H1 (cell line): ENCODE results near the gene AGR3. TPM values are rescaled to one million over a fixed set of nuclear protein-coding genes. Genes with fewer than 3 reads are reported as not detected.

Source experiments
- CTCF ChIA-PET: fragments of 300-600 bp; sonication (Branson Sonifier 250); formaldehyde crosslinking; loops from one replicate; lab custom pipeline; 2021; ENCODE audit not compliant: partially characterized antibody; lab: Charles Lee
- POLR2A ChIA-PET: fragments of 300-600 bp; sonication (Branson Sonifier 250); formaldehyde crosslinking; loops from one replicate; lab custom pipeline; 2021; ENCODE audit warnings: inconsistent platforms; ENCODE audit not compliant: partially characterized antibody; lab: Charles Lee
- DNase-seq, 2 experiments: peaks; one replicate each; pipeline versions ENCODE4 v3.0.0 to v3.0.0-alpha.2; 2010 to 2022; ENCODE audit warnings: low spot score in 2 of 2, low read depth in 1 of 2, mixed read lengths in 1 of 2
- FAIRE-seq: peaks from 2 replicates; lab custom pipeline; 2011; peaks lifted over from hg19 to GRCh38; lab: Jason Lieb, UNC
- H2AFZ ChIP-seq: 2 replicates; pipeline ENCODE4 v1.8.1; 2012; ENCODE audit warnings: low read length, inconsistent platforms
- H2AK5ac ChIP-seq: 2 replicates; pipeline ENCODE4 v1.6.1; 2013; ENCODE audit warnings: low read depth, low read length
- H2BK120ac ChIP-seq: replicated peaks from 2 replicates; pipeline ENCODE3; 2013; ENCODE audit warnings: low read depth, low read length, inconsistent platforms
- H2BK12ac ChIP-seq: 2 replicates; pipeline ENCODE4 v1.6.1; 2013; ENCODE audit warnings: low read depth, low read length
- H2BK15ac ChIP-seq: 2 replicates; pipeline ENCODE4 v1.6.1; 2013; ENCODE audit warnings: low read length
- H2BK20ac ChIP-seq: 2 replicates; pipeline ENCODE4 v1.6.1; 2013; ENCODE audit warnings: low read length
- H2BK5ac ChIP-seq: 2 replicates; pipeline ENCODE4 v1.6.1; 2013; ENCODE audit warnings: low read depth, low read length
- H3K14ac ChIP-seq: 2 replicates; pipeline ENCODE4 v1.6.1; 2013; ENCODE audit warnings: inconsistent platforms; ENCODE audit not compliant: insufficient read length
- H3K18ac ChIP-seq: 2 replicates; pipeline ENCODE4 v1.6.1; 2013; ENCODE audit warnings: low read length; ENCODE audit errors: extremely low read depth
- H3K23ac ChIP-seq: 2 replicates; pipeline ENCODE4 v1.6.1; 2013; ENCODE audit warnings: inconsistent platforms; ENCODE audit not compliant: insufficient read length
- H3K23me2 ChIP-seq: 2 replicates; pipeline ENCODE4 v1.6.1; 2013; ENCODE audit warnings: low read depth, low read length
- H3K27ac ChIP-seq: 2 replicates; pipeline ENCODE4 v1.6.1; 2011; ENCODE audit warnings: low read depth, low read length, inconsistent platforms
- H3K27me3 ChIP-seq, 4 experiments: replicated peaks in 1 of 4; 1 replicate in 1 of 4; 2 replicates in 3 of 4; pipeline versions ENCODE4 v1.6.1 to v1.8.1; 2011 to 2013; ENCODE audit warnings: low read length in 3 of 4, mild to moderate bottlenecking in 3 of 4, inconsistent platforms in 2 of 4, mixed read lengths in 2 of 4, moderate library complexity in 1 of 4; ENCODE audit not compliant: control insufficient read depth in 3 of 4, insufficient read depth in 3 of 4; ENCODE audit errors: extremely low read depth in 1 of 4
- H3K36me3 ChIP-seq, 4 experiments: 2 replicates each; pipeline versions ENCODE4 v1.6.1 to v1.8.1; 2011 to 2013; ENCODE audit warnings: mild to moderate bottlenecking in 4 of 4, low read length in 3 of 4, moderate library complexity in 2 of 4, control low read depth in 1 of 4, inconsistent platforms in 1 of 4; ENCODE audit not compliant: insufficient read depth in 4 of 4, control insufficient read depth in 2 of 4
- H3K4ac ChIP-seq: replicated peaks from 2 replicates; pipeline ENCODE3; 2013; ENCODE audit warnings: low read length, low read depth, mixed read lengths, inconsistent platforms; ENCODE audit not compliant: insufficient read length
- H3K4me1 ChIP-seq, 4 experiments: replicated peaks in 1 of 4; 1 replicate in 1 of 4; 2 replicates in 3 of 4; pipeline versions ENCODE4 v1.6.1 to v1.8.1; 2011 to 2013; ENCODE audit warnings: low read length in 3 of 4, inconsistent platforms in 2 of 4, mixed read lengths in 1 of 4; ENCODE audit not compliant: insufficient read depth in 4 of 4, control insufficient read depth in 3 of 4
- H3K4me2 ChIP-seq, 2 experiments: 2 replicates each; pipeline versions ENCODE4 v1.6.1 to v1.8.1; 2011 to 2013; ENCODE audit warnings: low read depth in 2 of 2, low read length in 2 of 2, control low read depth in 1 of 2, inconsistent platforms in 1 of 2, mild to moderate bottlenecking in 1 of 2; ENCODE audit not compliant: insufficient read depth in 1 of 2
- H3K4me3 ChIP-seq, 4 experiments: fragments of 200-600, 300-600 bp in 1 of 4; sonication (generic), shearing (Covaris generic), sonication (Bioruptor Twin) in 1 of 4; 2 replicates each; pipeline versions ENCODE4 v1.5.1 to v1.8.1; 2011 to 2016; ENCODE audit warnings: low read length in 4 of 4, low read depth in 3 of 4, control low read depth in 2 of 4, inconsistent platforms in 2 of 4, mild to moderate bottlenecking in 2 of 4, mixed read lengths in 1 of 4, moderate library complexity in 1 of 4; ENCODE audit not compliant: insufficient read depth in 2 of 4; ENCODE audit errors: extremely low read depth in 1 of 4
- H3K56ac ChIP-seq: replicated peaks from 2 replicates; pipeline ENCODE3; 2013; ENCODE audit warnings: low read depth, mild to moderate bottlenecking, mixed read lengths, low read length, inconsistent platforms; ENCODE audit not compliant: insufficient read length
- H3K79me1 ChIP-seq: 2 replicates; pipeline ENCODE4 v1.6.1; 2013; ENCODE audit warnings: low read depth, low read length, control low read depth
- H3K79me2 ChIP-seq, 2 experiments: 2 replicates each; pipeline versions ENCODE4 v1.6.1 to v1.8.1; 2012 to 2013; ENCODE audit warnings: low read length in 2 of 2, mild to moderate bottlenecking in 2 of 2, inconsistent platforms in 1 of 2; ENCODE audit not compliant: insufficient read depth in 2 of 2, control insufficient read depth in 1 of 2
- H3K9ac ChIP-seq, 4 experiments: replicated peaks in 1 of 4; 1 replicate in 1 of 4; 2 replicates in 3 of 4; pipeline versions ENCODE4 v1.6.1 to v1.8.1; 2011 to 2013; ENCODE audit warnings: low read depth in 3 of 4, low read length in 3 of 4, control low read depth in 2 of 4, mild to moderate bottlenecking in 2 of 4, moderate library complexity in 2 of 4, inconsistent platforms in 1 of 4; ENCODE audit errors: extremely low read depth in 1 of 4
- H3K9me3 ChIP-seq, 2 experiments: 2 replicates each; pipeline versions ENCODE4 v1.6.1 to v1.8.1; 2012 to 2013; ENCODE audit warnings: mild to moderate bottlenecking in 2 of 2, moderate library complexity in 2 of 2, control low read depth in 1 of 2, inconsistent platforms in 1 of 2, low read depth in 1 of 2, low read length in 1 of 2, mixed read lengths in 1 of 2; ENCODE audit not compliant: insufficient read depth in 2 of 2
- H4K20me1 ChIP-seq, 2 experiments: replicated peaks in 1 of 2; 2 replicates each; pipeline versions ENCODE3 to v1.8.1; 2011 to 2013; ENCODE audit warnings: inconsistent platforms in 2 of 2, low read length in 2 of 2, mild to moderate bottlenecking in 1 of 2; ENCODE audit not compliant: insufficient read depth in 2 of 2, control insufficient read depth in 1 of 2
- H4K5ac ChIP-seq: 2 replicates; pipeline ENCODE4 v1.6.1; 2013; ENCODE audit warnings: low read length, low read depth, mixed read lengths, inconsistent platforms; ENCODE audit not compliant: insufficient read length
- H4K8ac ChIP-seq: 2 replicates; pipeline ENCODE4 v1.8.0; 2013; ENCODE audit warnings: mild to moderate bottlenecking, moderate library complexity, low read length, inconsistent platforms; ENCODE audit not compliant: insufficient read depth; ENCODE audit errors: extremely low read depth
- H4K91ac ChIP-seq: replicated peaks from 2 replicates; pipeline ENCODE3; 2013; ENCODE audit warnings: low read length, mixed read lengths, inconsistent platforms; ENCODE audit not compliant: insufficient read length
- BRCA1 ChIP-seq: IDR thresholded peaks from 2 replicates; pipeline ENCODE4 v1.6.1; 2012; ENCODE audit warnings: low read depth, low read length, improper control_type of control experiment
- EZH2 ChIP-seq: fragments of 200-600 bp; sonication (generic); IDR thresholded peaks from 2 replicates; pipeline ENCODE4 v1.7.1; 2012; ENCODE audit warnings: low read depth, mild to moderate bottlenecking, moderate library complexity, low read length, inconsistent platforms; ENCODE audit not compliant: severe bottlenecking
- WGBS, 2 experiments: shearing (Covaris generic) in 1 of 2; methylation state at CpG; one replicate each; pipeline versions ENCODE4 v1.1.6 to v1.1.7; 2013 to 2015; ENCODE audit warnings: low lambda C conversion rate in 2 of 2, mixed read lengths in 2 of 2, inconsistent platforms in 1 of 2, low coverage in 1 of 2, missing lambda C conversion rate in 1 of 2; ENCODE audit not compliant: insufficient replicate concordance in 2 of 2, insufficient coverage in 1 of 2, insufficient read length in 1 of 2; ENCODE audit errors: extremely low coverage in 1 of 2, missing lambda C conversion rate in 1 of 2; 5-methylcytosine and 5-hydroxymethylcytosine counted together
- polyA plus RNA-seq, 7 experiments: library from polyadenylated mRNA; depleted of rRNA in 3 of 7; stranded (reverse) in 5 of 7; unstranded in 2 of 7; fragments of >200 nt in 5 of 7; fragments of 200-250 nt in 2 of 7; gene quantifications; 1 replicate in 5 of 7; 2 replicates in 1 of 7; 4 replicates in 1 of 7; pipeline versions ENCODE4 v1.2.1 to v1.2.3, GENCODE V29; 2011 to 2013; ENCODE audit warnings: missing spikeins in 2 of 7, mixed read lengths in 2 of 7
- total RNA-seq: library from RNA; stranded (reverse); fragmentation: NEBNext Ultra II Directional; extraction: Animal tissue kit (Norgen Biotek cat#: 25700); gene quantifications from 2 replicates; pipeline ENCODE4 v1.2.1, GENCODE V29; 2021

AGR3 gene
- total and polyA plus RNA-seq, 2 of the 8 experiments (the other 6 are each of a cell fraction or from before 2014, with no cell fraction given): not detected

DNA sequence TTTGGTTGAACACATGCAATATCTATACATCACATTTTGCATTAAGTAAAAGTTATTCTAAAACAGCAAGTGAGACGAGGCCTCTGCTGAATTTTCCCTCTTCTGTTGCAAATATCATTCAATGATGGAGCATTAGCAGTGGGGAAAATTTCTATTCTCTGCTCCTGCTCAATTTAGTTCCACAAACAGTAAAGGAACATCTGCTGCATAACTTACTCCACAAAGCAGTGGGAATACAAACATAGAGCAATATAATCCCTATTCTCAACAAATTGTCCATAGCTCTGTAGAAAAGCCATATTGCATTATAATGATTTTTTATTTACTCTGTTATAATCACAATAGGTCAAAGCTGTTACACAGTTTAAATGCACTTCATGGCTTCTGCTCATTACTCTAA lies 5.9 kb downstream of the AGR3 start:
- FAIRE-seq: no peak
- Histone ChIP-seq H4K20me1 (no peaks in the 10 kb centered on the region), H3K4me3 (no peak overlapping the region), H3K23me2 (no peaks in the 10 kb centered on the region), H4K8ac (no peak overlapping the region), H3K4ac (no peak overlapping the region), H3K79me1 (no peaks in the 10 kb centered on the region), H3K9me3 (no peaks in the 10 kb centered on the region), H3K14ac (no peak overlapping the region), H3K27me3 (no peaks in the 10 kb centered on the region), H2BK120ac (no peak overlapping the region), H3K9ac (no peak overlapping the region), H3K36me3 (no peaks in the 10 kb centered on the region), H2BK15ac (no peak overlapping the region), H3K4me1 (no peaks in the 10 kb centered on the region), H3K4me2 (no peak overlapping the region), H4K5ac (no peak overlapping the region), H3K56ac (no peak overlapping the region), H2BK12ac (no peak overlapping the region), H2BK20ac (no peak overlapping the region), H2AK5ac (no peak overlapping the region), H3K23ac (no peak overlapping the region), H3K79me2 (no peaks in the 10 kb centered on the region), H3K18ac (no peak overlapping the region), H2BK5ac (no peak overlapping the region), H2AFZ (no peak overlapping the region), H4K91ac (no peak overlapping the region), H3K27ac (no peak overlapping the region)
- WGBS, 2 experiments: 83% methylated on average over 1 of the region's 1 CpG; no CpG with 5 or more reads in 1 of the 2 experiments
- no peak for TF ChIP-seq EZH2
- no peak for TF ChIP-seq BRCA1
- ChIA-PET CTCF (no interaction called here), POLR2A (no interaction called here)
- DNase-seq: no peak
